ENCODE results near the gene RTN4.

DNA sequence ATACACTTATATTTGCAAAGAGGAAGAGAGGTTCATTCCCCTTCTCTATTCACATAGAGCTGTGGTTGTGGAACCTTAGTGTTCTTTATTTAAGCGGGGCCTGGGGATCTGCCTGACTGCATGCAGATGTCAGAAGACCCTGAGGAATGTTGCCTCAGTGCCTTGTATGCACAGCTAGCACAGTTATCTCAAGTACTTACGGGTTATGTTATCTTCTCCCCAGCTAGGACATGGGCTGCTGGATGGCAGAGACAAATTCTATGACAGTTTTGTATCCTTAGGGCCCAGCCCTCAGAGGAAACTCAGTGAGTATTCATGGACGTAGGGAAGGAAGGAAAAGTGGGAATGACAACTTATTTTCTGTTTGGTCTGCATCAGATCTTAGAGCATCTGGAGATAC lies 37.7 kb upstream of the RTN4 start:
- TF ChIP-seq CTCF (IDR thresholded peaks at IDR 0.05) (no peak), POLR2A (IDR thresholded peaks at IDR 0.05) (no peak), EP300 (IDR thresholded peaks at IDR 0.05) (no peak)
